GM10847 (cell line): Measurements from ENCODE around the gene TRIO.

Experiments
- POLR2A ChIP-seq: IDR thresholded peaks from 2 replicates; pipeline ENCODE4 v1.6.1; 2011; ENCODE audit not compliant: insufficient read length; ENCODE audit errors: extremely low read depth

TRIO gene

GRCh38 chr5:14509556-14509955, 366.4 kb downstream of the TRIO start:
- TF ChIP-seq POLR2A = no peak

- TF ChIP-seq POLR2A = no peak
Measured at GRCh38 chr5:14510156-14510734, 367.1 kb downstream of the TRIO start.

DNA sequence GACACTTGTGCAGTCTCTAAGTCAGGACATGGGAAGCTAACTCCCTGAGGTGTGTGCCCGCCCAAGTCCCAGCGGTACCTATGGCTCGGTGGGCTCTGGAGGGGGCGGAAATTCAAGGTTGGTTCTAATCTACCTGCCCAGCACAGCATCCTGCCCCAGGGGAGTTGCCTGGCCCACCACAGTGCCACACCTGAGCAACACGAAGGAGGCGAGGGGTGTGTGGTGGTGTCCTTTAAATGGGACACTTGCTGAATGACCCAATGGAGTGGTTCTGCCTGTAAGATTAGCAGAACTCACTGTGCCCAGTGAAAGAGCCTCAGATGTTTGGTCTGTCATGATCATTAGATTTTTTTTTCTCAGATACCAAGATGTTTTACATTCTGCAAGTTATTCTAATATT, 367.7 kb downstream of the TRIO start:
- no peak for TF ChIP-seq POLR2A

GRCh38 chr5:14512574-14512973, 369.4 kb downstream of the TRIO start:
- no peak for TF ChIP-seq POLR2A

DNA sequence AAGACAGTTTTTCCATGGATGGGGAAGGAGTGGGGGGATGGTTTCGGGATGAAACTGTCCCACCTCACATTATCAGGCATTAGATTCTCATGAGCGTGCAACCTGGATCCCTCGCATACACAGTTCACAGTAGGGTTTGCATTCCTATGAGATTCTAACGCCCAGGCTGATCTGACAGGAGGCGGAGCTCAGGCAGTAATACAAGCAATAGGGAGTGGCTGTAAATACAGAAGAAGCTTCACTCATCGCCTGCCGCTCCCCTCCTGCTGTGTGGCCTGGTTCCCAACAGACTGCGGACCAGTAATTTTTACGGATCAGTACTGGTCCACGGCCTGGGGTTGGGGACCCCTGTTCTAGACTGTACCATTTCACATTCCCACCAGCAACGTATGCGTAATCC, 370.1 kb downstream of the TRIO start:
- TF ChIP-seq POLR2A = no peak

DNA sequence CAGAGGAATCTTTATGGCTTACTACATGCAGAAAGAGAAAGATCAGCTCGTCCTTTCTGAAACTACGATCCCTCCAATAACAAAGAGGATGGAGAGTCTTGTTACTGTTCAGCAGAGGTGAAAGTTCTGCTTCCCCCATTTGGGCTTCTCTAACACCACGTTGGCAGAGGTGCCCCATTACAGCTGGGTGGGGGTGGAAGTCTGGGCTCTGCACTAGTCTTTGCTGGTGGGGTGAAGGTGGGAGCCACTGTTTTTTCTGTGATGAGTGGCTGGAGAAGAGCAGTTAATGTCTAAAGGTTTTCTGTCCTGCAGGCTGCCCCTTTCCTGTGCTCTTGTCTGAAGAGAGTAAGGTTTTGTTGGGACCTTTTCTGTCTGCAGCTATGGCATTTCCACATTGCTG, 373.8 kb downstream of the TRIO start:
- TF ChIP-seq POLR2A = no peak

DNA sequence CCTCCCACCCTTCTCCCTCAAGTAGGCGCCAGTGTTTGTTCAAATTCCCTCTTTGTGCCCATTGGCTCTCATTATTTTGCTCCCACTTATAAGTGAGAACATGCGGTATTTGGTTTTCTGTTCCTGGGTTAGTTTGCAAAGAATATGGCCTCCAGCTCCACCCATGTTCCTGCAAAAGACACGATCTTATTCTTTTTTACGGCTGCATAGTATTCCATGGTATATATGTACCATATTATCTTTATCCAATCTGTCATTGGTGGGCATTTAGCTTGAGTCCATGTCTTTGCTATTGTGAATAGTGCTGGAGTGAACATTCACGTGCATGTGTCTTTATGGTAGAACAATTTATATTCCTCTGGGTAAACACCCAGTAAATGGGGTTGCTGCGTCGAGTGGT, 375.5 kb downstream of the TRIO start:
- TF ChIP-seq POLR2A = no peak

GRCh38 chr5:14521748-14522147, 378.6 kb downstream of the TRIO start:
- no peak for TF ChIP-seq POLR2A

DNA sequence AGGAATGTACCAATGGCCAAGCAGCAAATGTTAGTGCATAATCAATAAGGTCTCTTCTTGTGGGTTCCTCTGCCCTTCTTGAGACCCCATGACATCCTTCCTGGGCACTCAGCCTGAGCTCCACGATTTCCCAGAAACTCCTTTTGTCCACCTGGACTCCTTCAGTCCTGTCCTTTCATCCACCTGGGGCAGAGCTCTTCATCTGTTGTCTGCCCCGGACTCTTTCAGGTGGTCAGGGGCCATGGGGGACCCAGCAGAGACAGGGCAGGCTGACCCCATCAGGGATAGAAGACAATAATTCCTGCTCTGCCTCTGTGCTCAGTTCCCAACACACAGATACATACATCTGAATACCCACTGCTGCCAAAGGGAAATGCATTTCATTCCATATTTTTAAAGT, 379.6 kb downstream of the TRIO start:
- TF ChIP-seq POLR2A = no peak

DNA sequence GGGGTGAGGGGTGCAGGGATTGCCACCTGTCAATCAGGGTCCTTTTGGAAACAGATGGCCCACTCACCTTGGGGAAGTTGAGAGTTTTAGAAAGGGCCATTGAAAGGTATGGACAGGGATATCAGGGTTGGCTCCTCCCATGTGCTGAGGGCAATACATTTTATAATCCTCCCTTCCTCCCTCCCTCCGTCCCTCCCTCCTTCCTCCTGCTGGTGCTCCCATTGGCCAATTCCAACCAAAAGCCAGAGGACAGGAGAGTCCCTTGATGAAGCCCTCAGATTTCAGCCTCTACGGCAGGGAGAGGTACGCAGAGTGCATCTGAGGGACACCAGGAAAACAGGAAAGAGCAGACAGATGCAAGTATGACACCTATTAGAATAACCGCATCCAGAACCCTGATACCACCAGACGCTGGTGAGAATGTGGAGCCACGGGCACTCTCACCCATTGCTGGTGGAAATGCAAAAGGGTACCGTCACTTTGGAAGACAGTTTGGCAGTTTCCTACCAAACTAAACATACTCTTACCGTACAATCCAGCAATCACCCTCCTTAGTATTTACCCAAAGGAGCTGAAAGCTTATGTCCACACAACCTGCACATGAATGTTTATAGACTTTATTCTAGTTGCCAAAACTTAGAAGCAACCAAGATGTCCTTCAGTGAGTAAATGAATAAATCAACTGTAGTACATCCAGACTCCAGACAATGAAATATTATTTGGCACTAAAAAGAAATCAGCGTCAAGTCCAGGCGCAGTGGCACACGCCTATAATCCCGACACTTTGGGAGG, 380.3 kb downstream of the TRIO start:
- TF ChIP-seq POLR2A = no peak

- no peak for TF ChIP-seq POLR2A
Measured at GRCh38 chr5:14525397-14525796, 382.3 kb downstream of the TRIO start.

DNA sequence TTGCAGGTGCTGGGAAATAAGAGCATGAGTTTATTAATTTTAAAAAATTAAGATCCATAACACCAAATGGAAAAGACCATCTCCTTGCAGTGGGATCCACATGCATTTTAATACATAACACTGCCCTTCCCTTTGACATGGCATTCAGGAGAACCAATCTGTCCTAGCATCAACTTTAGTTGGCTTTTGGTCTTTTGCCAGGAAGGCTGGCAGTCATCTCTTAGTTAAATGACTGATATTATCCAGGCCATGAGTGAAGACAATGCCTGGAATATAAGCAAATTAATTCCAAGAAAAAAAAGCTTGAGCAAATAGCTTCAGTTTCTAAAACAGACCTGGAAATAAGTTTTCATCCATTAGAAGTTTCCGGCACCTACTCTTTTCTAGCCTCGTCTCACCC, 383.4 kb downstream of the TRIO start:
- TF ChIP-seq POLR2A = no peak

GRCh38 chr5:14528115-14528514, 385.0 kb downstream of the TRIO start:
- TF ChIP-seq POLR2A = no peak

- no peak for TF ChIP-seq POLR2A
Measured at GRCh38 chr5:14528926-14529325, 385.8 kb downstream of the TRIO start.

DNA sequence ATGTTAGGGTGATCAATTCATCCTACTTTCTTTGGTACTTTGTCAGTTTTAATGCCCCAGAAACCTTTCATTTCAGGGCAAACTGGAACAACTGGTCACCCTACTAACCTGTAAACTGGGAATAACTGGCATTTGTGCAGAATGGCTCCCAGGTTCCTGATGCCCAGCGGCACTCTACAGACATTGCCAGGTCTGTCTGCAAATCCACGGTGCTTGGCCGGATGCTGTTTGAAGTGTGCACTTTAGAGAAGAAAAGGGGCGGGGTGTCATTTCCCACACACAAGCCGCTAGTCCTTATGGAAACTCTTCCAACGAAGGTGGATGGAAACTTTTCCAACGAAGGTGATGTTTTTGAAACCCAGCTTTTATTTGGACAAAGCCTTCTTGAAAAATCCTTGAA, 388.5 kb downstream of the TRIO start:
- TF ChIP-seq POLR2A = no peak

DNA sequence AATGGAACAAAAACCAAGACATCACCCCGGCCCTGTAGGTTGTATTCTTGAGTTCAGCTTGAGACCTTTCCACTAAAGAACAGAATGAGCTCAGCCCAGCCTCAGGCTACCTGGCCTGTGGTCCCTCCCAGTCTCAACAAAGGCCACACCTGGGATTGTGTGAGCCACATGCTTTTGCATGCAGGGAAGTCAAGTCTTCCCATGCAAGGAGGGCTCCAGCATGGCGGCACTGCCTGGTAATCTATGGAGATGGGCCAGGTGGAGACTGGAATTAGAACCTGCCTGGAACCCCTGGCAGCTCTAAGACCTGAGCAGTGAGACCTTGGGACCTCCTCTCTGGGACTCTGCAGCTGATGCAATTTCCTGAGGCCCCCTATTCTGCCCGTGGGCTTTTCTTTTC, 389.0 kb downstream of the TRIO start:
- no peak for TF ChIP-seq POLR2A

GRCh38 chr5:14534773-14535172, 391.6 kb downstream of the TRIO start:
- TF ChIP-seq POLR2A = no peak

- no peak for TF ChIP-seq POLR2A
Measured at GRCh38 chr5:14545308-14545707, 402.2 kb downstream of the TRIO start.

DNA sequence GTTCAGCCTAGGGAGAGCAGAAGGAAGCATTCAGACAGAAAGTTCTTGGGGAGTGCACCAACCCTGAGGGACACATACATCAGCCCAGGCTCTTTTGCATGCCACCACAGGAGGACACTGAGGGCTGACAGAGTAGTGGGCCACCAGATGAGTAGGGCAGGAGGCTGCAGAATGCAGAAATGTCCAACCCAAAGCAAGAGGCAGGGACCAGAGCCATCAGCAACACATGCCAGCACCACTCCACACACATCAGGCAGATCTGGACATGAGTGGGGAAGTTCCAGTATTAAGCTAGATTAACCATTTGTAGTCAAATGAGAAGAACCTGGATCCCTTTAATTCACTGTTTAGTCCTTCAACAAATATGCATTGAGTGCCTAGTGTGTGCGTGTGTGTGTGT, 402.7 kb downstream of the TRIO start:
- TF ChIP-seq POLR2A = no peak
